HG03135 (cell line): ENCODE results near the gene FUCA1.
A peak's percentile ranks its signal among the peaks of the same experiment; 100 is the strongest.
"Not testable (repeated sequence)": the region's sequence is repeated elsewhere in the genome, so short reads cannot be mapped to it uniquely, and the experiment has no call there.

ENCODE experiments used
- ATAC-seq: cut with Tn5 transposase; IDR thresholded peaks from one replicate; pipeline ENCODE4 v1.9.1; 2021; ENCODE audit warnings: mild to moderate bottlenecking, moderate library complexity; ENCODE audit not compliant: unreplicated experiment

Gene FUCA1

DNA sequence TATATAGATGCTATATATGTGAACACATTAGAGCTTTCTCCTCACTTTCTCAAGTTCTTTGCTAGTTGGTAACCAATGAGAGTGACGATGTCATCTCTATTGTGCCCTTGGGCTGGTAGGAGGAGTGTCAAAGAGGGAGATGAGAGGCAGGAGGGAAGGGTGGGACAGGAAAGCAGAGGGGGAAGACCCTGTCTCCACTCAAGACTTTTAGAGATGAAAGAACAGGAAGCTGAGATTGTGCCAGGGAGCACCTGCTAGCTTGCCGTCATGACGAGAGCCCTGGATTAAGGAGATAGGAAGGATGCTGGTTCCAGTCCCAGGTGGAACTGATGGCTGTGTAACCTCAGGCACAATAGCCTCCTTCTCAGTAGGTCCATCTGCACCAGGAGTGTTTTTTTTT, 28.4 kb upstream of the FUCA1 start:
- ATAC-seq = no peak

DNA sequence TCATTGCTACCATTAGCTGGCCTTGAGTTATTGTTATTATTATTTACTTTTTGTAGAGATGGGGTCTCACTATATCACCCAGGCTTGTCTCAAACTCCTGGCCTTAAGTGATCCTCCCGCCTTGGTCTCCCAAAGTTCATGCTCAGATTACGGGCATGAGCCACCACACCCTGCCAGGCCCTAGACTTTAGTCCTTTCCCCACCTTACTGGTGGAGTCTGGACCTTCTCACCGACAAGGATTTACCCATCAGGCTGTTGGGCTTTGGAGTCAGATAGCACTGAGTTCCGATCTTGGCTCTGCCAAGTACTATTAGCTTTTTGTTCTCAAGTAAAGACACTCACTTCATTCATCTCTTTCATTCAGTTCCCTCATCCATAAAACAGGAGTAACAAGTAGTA, 27.9 kb upstream of the FUCA1 start:
- ATAC-seq = no peak

DNA sequence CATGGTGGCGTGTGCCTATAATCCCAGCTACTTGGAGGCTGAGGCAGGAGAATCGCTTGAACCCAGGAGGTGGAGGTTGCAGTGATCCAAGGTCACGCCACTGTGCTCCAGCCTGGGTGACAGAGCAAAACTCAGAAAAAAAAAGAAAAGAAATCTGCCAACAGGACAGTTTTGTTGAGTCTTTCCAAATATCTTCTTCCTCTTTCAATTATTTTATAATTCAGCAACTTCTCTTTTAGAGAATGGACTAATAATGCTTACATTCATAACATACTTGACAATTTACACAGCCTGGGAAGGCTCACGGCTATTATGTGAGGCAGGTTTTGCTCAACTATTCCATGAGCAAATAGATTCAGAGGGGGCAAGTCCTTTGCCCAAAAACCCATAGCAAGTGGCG, 27.0 kb upstream of the FUCA1 start:
- no peak for ATAC-seq

DNA sequence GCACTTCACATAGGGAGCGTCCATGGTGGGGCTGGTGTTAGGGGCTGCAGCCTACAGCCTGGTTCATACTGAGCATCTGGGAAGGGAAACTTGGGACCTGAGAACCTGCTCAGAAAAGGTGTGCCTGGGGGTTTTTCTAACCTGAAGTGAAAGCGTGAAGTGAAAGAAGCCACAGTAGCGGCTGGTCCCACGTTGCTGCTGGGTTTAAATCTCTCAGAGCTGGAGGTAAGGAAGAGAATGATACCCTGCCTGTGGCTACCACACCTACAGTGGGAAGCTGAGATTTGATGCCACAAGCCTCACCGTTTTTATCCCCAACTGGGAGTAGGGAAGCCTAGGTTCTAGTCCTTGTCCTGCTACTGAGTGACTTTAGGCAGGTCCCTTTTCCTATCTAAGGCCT, 21.0 kb upstream of the FUCA1 start:
- ATAC-seq = no peak

DNA sequence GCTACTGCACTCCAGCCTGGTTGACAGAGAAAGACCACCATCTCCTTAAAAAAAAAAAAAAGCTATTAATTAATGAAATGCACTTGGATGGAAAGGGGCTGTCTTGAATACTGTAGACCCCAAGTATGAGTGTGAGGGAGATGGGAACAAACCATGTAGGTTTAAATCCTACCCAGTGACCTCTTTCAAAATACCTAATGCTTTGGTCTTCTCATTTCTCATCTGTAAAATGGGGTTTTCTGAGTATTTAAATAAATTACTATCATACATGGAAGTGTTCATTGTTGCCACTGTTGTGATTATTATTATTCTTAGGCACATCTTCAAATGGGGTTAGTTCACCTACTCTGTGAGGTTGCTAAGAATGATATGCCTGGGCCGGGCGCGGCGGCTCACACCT, 17.1 kb upstream of the FUCA1 start:
- ATAC-seq = no peak

DNA sequence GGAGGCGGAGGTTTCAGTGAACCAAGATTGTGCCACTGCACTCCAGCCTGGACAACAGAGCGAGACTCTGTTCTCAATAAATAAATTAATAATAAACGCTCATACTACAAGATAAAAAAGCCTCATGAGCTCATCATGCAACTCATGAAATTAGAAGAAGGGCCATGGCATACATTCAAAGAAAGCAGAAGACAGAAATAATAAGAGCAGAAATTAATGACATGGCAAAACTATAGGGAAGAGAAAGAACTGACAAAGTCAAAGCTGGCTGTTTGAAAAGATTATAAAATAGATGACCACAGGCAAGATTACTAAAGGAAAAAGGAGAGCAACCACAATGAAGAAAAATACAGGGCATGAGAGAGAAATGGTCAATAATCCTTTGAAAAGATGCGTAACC, 14.7 kb upstream of the FUCA1 start:
- ATAC-seq = no peak

DNA sequence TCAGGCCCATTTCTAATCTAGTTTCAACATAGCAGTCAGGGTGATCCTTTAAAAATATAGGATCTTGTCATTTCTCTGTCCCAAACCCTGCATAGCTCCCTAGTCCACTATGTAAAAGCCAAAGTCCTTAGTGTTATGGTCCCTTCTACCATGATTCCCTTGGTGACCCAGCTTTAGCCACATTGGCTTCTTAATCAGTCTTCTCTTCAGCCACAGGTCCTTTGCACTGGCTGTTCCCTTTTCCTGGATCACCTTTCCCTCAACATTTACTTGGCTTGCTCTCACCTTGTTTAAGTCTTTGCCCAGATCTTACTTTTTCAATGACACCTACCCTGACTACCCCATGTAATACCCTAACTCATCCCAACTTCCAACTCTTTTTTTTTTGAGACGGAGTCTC, 11.7 kb upstream of the FUCA1 start:
- ATAC-seq = no peak

DNA sequence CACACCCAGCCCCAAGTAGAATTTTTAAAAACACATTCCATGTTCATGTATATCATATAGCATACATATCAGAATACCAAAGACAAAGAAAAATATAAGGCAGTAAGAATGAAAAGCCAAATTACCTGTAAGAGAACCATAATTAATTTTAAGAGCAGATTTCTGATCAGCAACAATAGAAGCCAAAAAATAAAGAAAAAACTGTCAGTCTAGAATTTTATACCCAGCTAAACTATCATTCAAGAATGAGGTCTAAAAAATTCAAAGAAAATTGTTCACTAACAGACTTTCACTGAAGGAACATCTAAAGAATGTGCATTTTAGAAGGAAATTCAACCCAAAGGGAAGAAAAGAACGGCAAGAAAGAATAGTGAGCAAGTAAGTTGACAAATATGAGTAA, 10.6 kb upstream of the FUCA1 start:
- no peak for ATAC-seq

DNA sequence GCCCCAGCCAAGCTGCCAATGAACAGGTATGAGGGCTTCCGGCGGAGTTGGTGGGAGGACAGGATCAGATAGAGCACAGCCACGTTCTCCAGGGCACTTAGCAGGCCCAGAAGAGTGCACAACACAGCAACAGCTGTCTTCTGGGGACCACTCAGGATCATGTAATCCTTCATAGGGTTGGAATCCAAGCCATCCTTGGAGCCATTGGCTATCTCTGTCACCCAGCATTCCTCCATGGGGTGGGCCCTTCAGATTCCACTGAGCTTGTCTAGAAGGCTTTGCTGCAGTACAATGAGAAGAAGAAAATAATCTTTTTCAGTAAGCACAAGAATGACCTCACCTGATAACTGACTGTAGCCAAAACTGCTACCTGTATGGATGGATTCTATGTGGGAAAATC, 7.3 kb upstream of the FUCA1 start:
- ATAC-seq = no peak

DNA sequence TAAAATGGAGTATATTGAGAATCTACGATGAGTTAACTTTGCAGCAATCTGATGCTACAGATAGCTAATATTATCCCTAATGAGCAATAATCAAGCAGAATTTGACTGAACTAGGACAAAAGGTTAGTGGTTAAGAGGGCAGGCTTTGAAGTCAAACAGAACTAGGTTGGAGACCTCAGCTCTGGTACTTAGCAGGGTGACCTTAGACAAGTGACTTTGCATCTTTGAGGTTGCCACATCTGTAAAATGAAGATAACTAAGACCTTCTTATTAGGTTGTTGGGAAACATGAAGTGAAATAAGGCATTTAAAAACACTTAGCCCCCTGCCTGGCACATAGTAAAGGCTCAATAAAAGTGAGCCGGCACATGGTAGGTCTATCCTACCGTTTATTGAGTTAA, 4.3 kb upstream of the FUCA1 start:
- ATAC-seq = no peak

DNA sequence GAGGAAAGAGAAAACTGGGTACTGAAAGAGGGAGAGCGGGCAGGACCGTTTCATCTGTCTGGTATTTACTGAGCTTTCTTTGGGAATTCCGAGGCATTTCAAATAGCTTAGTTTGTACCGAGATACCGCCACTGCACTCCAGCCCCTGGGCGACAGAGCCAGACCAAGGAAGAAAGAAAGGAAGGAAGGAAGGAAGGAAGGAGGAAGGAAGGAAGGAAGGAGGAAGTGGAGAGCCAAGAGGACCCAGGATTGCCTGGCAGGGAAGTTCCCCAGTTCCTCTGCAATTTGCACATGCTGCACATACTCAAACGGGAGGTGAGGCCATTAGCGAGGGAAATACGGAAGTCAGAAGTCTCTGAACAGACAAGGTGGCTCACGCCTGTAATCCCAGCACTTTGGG, 961 bp upstream of the FUCA1 start:
- ATAC-seq = no peak

DNA sequence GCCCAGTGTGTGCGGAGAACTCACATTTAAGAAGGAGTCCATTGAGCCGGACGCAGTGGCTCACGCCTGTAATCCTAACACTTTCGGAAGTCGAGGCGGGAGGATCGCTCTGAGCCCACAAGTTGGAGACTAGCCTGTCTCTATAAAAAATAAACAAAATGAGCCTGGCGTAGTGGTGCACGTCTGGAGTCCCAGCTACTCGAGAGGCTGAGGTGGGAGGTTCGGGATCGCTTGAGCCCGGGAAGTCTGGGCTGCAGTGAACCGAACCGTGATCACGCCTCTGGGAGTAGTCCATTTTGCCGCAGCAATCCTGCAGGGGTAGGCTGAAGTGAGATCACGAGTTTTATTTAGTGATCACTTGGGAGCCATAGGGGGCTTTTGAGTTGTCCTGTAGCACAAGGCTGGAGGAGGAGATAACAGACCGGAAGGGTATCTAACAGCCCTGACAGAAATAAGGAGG, 497 bp upstream of the FUCA1 start:
- peak; percentile 3 for ATAC-seq

DNA sequence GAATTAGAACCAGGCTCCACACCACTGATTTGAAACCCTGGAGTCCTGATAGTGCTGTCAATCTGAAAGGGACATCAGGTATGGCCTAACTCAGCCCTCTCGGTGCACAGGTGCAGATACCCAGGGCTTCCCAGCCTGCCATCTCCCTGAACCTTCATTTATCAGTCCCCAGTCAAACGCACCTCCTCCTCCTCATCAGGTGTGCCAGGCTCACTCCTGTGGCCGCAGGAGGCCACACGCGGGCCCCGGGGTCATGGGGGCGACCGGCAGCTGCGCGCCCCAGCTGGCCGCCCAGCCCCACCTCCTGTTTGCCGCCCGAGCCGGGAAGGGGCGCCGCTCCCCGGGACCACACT, 572 bp downstream of the FUCA1 start:
- ATAC-seq = peak; percentile 9

DNA sequence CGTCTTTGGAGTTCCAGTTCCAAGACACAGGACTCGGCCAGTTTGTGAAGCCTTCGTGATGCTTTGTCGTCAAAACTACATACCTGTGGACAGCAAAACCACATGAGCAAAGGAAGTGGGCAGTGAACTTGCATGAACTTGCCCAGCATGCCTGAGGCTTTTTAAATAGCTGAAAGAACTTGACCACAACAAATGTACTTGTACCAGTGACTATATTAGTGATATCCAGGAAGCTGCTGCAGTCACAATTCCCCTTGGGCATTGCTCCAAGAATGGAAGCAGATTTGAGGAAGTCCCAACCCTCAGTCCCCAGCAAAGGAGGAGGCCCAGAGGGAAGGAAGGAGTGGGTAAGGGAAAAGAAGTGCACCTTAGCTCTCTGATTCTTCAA, 2.6 kb downstream of the FUCA1 start:
- ATAC-seq = no peak

DNA sequence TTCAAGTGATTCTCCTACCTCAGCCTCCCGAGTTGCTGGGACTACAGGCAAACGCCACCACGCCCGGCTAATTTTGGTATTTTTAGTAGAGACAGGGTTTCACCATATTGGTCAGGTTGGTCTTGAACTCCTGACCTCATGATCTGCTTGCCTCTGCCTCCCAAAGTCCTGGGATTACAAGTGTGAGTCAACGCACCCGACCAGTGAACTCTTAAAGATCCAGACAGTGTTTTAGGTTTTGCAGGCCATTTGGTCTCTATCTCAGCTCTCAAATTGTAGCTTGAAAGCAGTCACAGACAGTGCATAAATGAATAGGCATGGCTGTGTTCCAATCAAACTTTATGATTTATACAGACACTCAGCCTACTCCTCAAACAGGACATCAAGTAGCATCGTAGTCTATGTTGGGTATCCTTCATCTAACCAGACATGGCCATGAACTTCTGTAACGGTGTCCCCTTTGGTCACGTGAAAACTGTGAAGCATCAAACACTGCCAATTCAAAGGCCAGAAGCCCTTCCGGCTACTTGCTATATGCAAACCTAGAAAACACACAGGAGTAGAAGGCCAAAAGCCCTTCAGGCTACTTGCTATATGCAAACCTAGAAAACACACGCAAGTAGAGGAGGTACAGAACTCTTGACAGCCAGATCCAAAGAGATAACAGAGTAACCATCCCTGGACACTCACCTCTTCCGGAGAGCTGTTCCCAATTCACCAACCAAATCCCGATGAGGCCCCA, 3.1 kb downstream of the FUCA1 start:
- ATAC-seq = no peak

DNA sequence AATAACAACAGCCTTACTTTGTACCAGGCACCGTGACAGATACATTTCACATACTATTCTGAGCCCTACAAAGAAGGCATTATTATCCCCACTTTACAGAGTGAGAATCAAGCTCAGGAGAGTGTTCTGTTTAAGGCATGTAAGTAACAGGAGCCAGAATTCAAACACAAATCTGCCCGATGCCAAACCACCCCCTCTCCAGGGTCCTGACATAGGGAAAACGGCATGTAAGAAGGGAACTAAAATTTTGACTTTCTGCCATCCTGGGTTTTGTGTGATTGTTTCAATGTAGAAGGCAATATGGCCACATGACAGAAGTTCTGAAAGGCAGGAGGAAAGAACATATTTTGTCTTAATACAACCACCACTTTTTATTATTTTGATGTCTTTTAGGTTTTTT, 5.5 kb downstream of the FUCA1 start:
- ATAC-seq = no peak

DNA sequence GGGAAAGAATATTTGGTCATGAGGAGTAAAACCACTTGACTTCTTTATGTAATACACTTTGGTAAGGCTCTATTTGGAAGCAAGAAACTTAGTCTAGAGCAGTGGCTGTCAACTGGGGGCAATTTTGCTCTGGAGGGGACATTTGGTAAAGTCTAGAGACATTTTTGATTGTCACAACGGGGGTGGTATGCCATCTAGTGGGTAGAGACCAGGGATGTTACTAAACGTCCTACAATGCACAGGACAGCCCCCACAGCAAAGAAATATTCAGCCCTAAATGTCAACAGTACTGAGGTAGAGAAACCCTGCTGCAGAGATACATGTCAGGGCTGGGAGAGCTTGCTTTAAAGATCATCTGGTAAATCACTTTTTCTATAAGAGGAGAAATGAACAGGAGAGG, 13.5 kb downstream of the FUCA1 start:
- no peak for ATAC-seq

DNA sequence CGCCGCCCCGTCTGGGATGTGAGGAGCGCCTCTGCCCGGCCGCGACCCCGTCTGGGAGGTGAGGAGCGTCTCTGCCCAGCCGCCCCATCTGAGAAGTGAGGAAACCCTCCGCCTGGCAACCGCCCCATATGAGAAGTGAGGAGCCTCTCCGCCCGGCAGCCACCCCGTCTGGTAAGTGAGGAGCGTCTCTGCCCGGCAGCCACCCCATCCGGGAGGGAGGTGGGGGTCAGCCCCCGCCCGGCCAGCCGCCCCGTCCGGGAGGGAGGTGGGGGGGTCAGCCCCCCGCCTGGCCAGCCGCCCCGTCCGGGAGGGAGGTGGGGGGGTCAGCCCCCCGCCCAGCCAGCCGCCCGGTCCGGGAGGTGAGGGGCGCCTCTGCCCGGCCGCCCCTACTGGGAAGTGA, 15.0 kb downstream of the FUCA1 start:
- ATAC-seq = not testable (repeated sequence)

DNA sequence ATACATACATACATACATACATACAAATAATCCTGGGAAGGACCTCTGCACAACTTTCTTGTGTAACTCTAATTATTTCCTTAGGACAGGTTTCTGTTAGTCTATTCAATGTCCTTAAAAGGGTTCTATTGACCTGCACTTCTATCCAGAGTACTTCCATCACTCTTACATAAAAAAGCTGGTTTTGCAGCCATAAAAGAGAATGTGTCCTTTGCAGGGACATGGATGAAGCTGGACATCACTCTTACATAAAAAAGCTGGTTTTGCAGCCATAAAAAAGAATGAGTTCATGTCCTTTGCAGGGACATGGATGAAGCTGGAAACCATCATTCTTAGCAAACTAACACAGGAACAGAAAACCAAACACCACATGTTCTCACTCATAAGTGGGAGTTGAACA, 16.7 kb downstream of the FUCA1 start:
- not testable (repeated sequence) for ATAC-seq

DNA sequence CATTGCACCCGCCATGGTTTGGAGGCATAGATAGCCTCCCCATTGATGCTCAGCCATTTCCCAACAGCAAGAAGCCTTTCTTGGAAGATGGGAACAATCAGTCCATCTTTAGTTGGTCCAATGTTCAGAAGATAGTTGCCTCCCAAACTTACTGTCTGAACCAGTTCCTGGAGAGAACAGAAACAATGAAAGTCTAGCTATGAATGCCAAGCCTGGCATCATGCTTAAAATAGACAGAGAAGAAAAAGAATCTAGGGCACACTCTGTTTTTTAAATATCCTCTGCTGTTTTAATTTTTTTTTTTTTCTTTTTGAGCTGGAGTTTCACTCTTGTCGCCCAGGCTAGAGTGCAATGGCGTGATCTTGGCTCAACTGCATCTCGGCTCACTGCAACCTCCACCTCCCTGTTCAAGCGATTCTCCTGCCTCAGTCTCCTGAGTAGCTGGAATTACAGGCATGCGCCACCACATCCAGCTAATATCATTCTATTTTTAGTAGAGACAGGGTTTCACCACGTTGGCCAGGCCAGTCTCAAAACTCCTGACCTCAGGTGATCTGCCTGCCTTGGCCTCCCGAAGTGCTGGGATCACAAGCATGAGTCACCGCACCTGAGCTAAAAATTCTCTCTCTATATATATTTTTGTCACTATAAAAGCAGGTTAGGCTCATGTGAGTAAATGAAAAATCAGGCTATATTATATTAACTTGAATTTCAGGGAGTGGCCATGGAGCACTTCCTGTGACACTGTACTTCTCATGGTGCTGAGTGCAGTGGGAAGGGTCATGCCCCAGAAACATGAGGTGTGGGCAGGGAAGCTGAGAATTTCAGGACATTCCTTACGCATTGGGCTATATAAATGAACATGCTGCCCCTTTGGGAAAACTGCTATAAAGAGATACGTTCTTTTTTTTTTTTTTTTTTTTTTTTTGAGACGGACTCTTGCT, 19.1 kb downstream of the FUCA1 start:
- ATAC-seq = no peak

DNA sequence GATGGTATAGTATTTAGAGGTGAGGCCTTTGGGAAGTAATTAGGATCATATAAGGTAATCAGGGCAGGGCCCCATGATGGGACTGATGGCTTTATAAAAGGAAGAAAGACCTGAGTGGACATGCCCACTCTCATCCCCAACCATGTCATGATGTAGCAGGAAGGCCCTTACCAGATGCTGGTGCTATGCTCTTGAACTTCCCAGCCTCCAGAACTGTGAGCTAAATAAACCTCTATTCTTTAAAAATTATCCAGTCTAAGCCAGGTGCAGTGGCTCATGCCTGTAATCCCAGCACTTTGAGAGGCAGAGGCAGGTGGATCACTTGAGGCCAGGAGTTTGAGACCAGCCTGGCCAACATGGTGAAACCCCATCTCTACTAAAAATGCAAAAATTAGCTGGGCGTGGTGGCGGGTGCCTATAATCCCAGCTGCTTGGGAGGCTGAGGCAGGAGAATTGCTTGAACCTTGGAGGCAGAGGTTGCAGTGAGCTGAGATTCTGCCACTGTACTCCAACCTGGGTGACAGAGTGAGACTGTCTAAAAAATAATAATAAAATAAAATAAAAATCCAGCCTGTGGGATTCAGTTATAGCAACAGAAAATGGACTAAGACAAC, 20.5 kb downstream of the FUCA1 start:
- ATAC-seq = not testable (repeated sequence)

DNA sequence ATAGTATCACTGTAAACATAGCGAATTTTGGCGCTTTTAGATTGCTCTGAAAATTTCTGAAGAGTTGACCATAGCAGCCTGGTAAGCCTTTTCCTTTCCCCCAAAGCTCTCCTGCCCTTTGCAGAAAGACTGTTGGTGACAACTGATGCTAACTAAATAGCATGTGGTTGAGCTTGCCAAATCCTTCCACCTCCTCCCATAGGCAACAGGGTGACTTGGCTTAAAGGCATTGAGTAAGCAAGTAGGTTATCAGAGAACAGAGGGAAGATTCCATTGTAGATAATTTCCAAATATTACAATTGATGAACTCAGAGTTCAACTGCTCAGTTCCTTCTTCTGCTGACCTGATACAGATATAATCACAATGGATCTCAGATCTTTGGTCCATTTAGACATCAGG, 22.9 kb downstream of the FUCA1 start:
- ATAC-seq = no peak
